GM21737 (cell line): ENCODE measurements around the gene DNAH1.

Experiments used
- ATAC-seq: cut with Tn5 transposase; IDR thresholded peaks from one replicate; pipeline ENCODE4 v1.9.1; 2021; ENCODE audit warnings: mild to moderate bottlenecking, moderate library complexity; ENCODE audit not compliant: unreplicated experiment

The DNAH1 gene

GRCh38 chr3:52401021-52401420 lies 84.9 kb downstream of the DNAH1 start:
- ATAC-seq, result no peak

GRCh38 chr3:52401551-52401950 lies 85.4 kb downstream of the DNAH1 start:
- no peak for ATAC-seq

GRCh38 chr3:52402101-52402521 lies 86.0 kb downstream of the DNAH1 start:
- no peak for ATAC-seq

- ATAC-seq, result no peak
Measured at GRCh38 chr3:52402706-52403270, 86.7 kb downstream of the DNAH1 start.

GRCh38 chr3:52403271-52403841 lies 87.2 kb downstream of the DNAH1 start:
- ATAC-seq, result no peak

GRCh38 chr3:52403955-52404354 lies 87.8 kb downstream of the DNAH1 start:
- no peak for ATAC-seq

GRCh38 chr3:52404391-52404790 lies 88.3 kb downstream of the DNAH1 start:
- ATAC-seq, result no peak

GRCh38 chr3:52405066-52405465 lies 88.9 kb downstream of the DNAH1 start:
- no peak for ATAC-seq

GRCh38 chr3:52405601-52406110 lies 89.5 kb downstream of the DNAH1 start:
- no peak for ATAC-seq

- no peak for ATAC-seq
Measured at GRCh38 chr3:52406231-52406661, 90.1 kb downstream of the DNAH1 start.

- ATAC-seq, result no peak
Measured at GRCh38 chr3:52406791-52407510, 90.8 kb downstream of the DNAH1 start.

GRCh38 chr3:52407779-52408178 lies 91.7 kb downstream of the DNAH1 start:
- no peak for ATAC-seq

GRCh38 chr3:52408466-52408865 lies 92.3 kb downstream of the DNAH1 start:
- ATAC-seq, result no peak

- no peak for ATAC-seq
Measured at GRCh38 chr3:52415800-52416199, 99.7 kb downstream of the DNAH1 start.

GRCh38 chr3:52420388-52420787 lies 104.3 kb downstream of the DNAH1 start:
- no peak for ATAC-seq

- ATAC-seq, result no peak
Measured at GRCh38 chr3:52422669-52423068, 106.5 kb downstream of the DNAH1 start.

GRCh38 chr3:52423173-52423572 lies 107.1 kb downstream of the DNAH1 start:
- no peak for ATAC-seq

- no peak for ATAC-seq
Measured at GRCh38 chr3:52428151-52429005, 112.3 kb downstream of the DNAH1 start.

GRCh38 chr3:52429031-52429430 lies 112.9 kb downstream of the DNAH1 start:
- no peak for ATAC-seq

GRCh38 chr3:52429779-52430415 lies 113.8 kb downstream of the DNAH1 start:
- no peak for ATAC-seq

GRCh38 chr3:52430416-52430810 lies 114.3 kb downstream of the DNAH1 start:
- no peak for ATAC-seq
